Activated CD8-positive, alpha-beta memory T cell treated with anti-CD3 and anti-CD28 coated beads, Interleukin-2, amount 50 U/mL, for 24 hours (primary cell): ENCODE results near the gene SLC2A8.

Experiments
- DNase-seq: peaks from one replicate; pipeline ENCODE4 v3.0.0-alpha.2; 2020; ENCODE audit errors: extremely low read depth

The SLC2A8 gene

DNA sequence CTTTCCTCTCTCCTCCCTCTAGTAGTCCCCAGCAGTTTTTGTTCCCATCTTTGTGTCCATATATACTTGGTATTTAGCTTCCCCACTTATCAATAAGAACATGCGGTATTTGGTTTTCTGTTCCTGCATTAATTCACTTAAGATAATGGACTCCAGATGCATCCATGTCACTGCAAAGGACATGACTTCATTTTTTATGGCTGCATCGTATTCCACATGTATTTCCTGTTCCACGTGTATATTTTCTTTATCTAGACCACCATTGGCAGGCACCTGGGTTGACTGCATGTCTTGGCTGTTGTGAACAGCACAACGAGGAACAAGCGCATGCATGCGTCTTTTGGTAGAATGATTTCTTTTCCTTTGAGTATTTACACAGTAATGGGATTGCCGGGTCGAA lies 33.4 kb downstream of the SLC2A8 start:
- DNase-seq = no peak

DNA sequence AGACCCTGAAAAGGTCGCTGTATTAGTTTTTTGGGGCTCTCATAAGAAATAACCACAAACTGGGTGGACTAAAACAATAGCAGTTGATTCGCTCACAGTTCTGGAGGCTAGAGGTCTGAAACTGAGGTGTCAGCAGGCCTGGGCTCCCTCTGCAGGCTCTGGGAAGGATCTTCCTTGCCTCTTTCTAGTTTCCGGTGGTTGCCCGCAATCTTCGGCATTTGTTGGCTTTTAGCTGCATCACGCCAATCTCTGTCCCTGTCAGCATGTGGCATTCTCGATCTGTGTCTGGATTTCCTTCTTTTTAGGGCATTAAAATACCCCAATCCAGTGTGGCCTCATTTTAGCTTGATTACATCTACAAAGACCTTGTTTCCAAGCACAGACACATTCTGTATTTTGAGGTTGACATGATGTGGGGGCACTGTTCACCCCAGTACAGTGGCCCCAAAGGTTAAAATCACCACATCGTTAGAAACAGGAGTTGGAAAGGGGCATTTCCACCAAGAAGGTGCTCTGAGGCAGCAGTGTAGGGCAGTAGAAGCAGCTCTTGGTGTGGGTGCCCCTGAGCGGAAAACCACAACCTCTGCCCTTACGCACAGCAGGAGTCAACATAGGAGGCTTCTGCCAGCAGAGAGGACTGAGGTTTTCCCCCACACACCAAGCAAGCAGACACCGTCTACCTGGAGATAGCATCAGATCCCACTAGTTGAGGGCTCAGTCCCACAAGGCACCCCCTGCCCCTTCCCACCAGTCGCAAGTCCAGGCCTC lies 40.7 kb downstream of the SLC2A8 start:
- no peak for DNase-seq

- no peak for DNase-seq
Observed at GRCh38 chr9:127438394-127438793, 41.4 kb downstream of the SLC2A8 start.

GRCh38 chr9:127444283-127444920 lies 47.4 kb downstream of the SLC2A8 start:
- no peak for DNase-seq

GRCh38 chr9:127444921-127445850 lies 48.2 kb downstream of the SLC2A8 start:
- DNase-seq = no peak

GRCh38 chr9:127445851-127446712 lies 49.1 kb downstream of the SLC2A8 start:
- no peak for DNase-seq

- no peak for DNase-seq
Observed at GRCh38 chr9:127446713-127447415, 49.9 kb downstream of the SLC2A8 start.

GRCh38 chr9:127447416-127448111 lies 50.6 kb downstream of the SLC2A8 start:
- no peak for DNase-seq

DNA sequence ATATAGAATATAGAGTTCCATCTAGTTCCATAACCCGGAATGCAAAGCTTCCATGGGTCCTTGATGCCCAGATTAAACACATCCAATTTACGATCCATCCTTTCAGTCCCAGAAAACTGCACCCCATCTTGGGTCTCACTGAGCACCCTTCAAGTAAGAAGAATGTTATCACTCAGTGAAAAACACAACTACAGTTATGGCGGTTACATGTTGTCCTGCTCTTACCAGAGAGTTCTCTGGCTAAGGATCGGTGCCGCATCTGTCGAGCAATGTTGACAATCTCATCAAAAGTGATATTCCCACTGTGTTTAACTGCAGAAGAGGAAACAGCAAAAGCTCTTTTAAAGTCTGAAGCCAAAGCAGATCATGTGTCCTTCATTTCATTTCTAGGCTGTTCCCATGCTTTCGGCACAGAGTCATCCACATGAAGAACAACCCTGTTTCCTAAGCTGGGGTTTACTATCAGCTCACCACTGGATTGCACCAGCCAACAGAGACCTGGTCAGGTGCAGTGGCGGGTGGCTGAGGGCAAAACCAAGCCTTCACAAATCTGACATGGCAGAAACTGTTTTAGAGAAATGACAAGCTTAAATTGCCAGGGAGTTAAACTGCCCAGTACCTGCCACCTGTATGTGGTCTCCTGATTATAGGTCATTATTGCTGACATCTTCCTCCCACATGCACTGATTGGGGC lies 51.3 kb downstream of the SLC2A8 start:
- DNase-seq = no peak

DNA sequence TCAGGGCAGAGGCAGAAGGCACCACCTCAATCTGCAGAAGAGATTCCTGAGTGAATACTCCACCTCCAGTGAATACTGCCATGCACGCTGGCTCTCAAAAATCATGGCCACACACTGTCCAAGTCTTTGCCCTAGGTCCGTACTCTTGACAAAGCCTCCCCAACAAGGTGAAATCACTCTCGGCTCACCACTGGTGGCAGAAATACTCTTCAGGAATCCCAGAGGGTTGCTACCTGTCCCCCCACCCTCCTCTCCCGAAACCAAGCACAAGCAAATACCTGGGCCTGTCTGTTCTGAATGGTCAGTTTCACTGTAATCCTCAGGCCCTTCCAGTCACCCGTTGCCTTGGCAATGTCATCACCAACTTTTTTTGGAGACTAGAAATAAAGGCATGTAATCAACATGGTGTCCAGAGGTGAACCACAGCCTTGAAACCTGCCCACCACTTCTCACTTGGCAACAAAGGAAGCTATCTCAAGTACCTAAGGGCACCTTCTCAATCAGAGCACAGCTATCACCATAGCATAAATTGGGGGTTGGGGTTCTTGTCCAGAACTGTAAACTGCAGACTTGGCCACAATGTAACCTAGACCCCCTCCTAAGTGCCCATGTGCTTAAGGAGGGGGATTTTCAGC lies 52.5 kb downstream of the SLC2A8 start:
- no peak for DNase-seq

DNA sequence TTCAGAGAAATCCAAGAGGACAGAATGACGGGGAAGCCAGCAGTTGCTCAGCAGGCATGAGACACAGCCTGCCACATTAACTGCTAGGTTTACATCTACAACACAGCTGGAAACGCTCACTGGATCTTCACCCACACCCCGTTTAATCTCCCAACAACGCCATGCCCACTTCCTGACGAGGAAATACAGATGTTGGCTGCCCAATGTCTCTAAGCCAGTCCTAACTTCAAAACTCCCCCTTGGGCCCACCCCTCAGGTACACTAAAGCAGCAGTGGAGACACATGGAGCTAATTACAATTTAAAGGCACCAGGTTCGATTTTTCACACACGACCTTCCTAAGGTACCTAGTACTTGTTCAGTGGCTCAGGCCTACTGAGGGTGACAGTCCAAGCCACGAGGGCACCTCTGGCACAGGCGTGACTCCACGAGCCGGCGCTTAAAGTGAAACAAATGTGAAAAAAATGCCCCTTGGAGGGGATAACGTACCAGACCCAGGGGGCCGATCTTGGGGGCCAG lies 53.3 kb downstream of the SLC2A8 start:
- no peak for DNase-seq

DNA sequence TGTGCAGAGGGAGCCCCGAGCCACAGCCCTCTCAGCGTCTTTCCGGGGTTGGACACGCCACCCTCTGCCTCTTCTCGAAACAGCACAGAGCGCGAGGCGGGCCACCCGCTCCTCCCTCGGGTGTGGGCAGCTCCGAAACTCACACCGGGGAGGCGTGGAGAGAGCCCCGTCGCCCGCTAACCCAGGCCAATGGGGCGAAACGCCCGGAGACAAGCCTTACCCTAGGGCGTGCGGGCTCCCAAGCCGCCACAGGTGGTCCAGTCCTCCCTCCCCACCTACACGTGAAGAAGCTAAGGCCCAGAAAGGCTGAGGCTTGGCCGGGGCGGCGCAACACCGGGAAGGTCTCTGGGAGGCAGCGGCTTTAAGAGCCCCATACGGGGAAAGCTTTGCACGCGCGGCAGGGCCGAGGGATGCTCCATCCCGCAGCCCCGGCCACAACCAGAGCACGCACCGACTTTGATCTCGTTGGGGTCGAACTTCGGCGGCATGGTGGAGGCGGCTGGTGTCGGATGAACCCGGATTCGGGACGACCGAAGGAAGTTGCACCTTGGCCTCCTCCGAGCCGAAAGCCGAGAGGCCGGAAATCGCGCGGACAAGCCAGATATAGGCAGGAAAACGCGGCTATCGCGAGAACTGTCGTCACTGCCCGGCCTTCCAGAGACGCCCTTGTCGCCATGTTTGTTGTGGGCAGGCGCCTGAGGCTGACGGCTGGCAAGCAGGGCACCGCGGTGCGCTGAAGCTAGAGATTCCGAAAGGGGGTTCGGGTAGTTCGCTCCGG lies 54.0 kb downstream of the SLC2A8 start, which contains the start of the genes LRSAM1 and RPL12:
LRSAM1 (plus strand) TSS at position 681 of the 778 bp plus-strand sequence. CDS start 3,018 bp downstream, outside the sequence.
RPL12 (minus strand) TSS at position 577 of the 778 bp plus-strand sequence; CDS start at position 488, 89 bp downstream.
- peak; percentile 92 for DNase-seq

DNA sequence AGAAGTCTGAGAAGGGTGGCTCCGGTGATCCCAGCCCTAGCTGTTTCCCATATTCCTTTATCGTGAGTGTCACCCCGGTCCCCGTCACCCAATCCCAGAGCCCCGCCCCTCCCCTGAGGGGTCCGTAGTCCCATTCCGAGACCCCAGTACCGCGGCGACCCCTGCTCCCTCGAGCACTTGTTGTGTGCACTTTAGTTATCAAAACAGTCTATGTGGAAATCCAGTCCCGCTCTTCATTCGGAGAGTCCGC lies 54.6 kb downstream of the SLC2A8 start:
- no peak for DNase-seq

GRCh38 chr9:127451858-127452656 lies 55.1 kb downstream of the SLC2A8 start:
- DNase-seq = no peak

- no peak for DNase-seq
Observed at GRCh38 chr9:127452691-127453090, 55.7 kb downstream of the SLC2A8 start.

DNA sequence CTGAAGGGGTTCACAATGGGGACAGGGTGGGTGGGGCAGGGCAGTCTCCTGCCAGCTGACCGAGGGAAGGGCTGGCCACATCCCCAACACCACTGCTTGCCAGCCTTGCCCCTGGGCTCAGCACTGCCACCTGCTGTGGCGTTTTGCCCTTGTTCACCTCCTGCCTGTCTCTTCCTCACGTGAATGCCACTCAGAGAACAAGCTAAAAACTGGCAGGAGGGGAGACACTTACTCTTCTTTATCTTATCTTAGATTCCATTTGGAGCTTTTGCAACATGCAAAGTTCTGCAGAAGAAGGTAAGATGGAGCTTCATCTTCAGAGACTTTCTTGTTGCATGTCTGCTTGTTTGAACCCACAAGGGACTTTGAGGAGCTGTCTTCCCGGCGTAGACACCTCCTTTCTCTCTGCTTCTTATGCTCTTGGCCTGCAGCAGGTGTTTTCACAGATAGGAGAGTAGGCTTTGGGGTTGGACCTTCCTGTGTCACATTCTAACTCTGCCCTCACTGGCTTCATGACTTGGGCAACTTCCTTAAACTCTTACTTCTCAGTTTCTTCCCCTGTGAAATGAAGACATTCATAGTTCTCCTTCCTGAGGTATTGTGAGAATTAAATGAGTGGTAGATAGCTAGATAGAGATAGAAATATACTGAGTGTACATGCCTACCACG lies 58.5 kb downstream of the SLC2A8 start:
- no peak for DNase-seq
